ENCODE measurements around the gene SETD1B.

DNA sequence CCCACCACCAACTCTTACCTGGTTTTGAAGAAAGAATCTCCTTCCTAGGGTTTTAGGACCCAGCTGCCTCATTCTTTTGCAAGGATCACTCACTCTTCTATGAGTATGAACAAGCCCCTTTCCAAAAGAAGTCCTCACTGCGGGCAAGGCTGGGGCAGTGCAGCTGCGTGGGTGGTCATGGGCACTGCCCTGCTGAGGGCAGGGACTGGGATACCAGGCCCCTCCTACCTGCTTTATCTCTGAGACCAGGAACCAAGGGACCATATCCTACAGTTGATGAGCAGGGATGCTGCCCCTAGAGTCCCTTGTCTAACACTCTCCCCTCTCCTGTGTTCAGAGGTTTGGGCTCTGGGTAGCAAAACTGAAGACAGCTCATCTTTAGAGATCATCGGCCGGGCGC lies 34.3 kb downstream of the SETD1B start:
- TF ChIP-seq TCF4 (CRISPR knock-in tag; IDR thresholded peaks at IDR 0.05; ENCODE audit: borderline replicate concordance) (no peak), ZNF8 (CRISPR knock-in tag; IDR thresholded peaks at IDR 0.05) (no peak), ARNTL (CRISPR knock-in tag; IDR thresholded peaks at IDR 0.05; ENCODE audit: borderline replicate concordance, low read depth) (no peak), SNAI2 (CRISPR knock-in tag; IDR thresholded peaks at IDR 0.05) (no peak), BACH2 (CRISPR knock-in tag; IDR thresholded peaks at IDR 0.05; ENCODE audit: borderline replicate concordance) (no peak), ZNF565 (CRISPR knock-in tag; conservative IDR thresholded peaks at IDR 0.05; ENCODE audit: low read depth) (no peak), GLIS3 (CRISPR knock-in tag; IDR thresholded peaks at IDR 0.05) (no peak), ISL1 (CRISPR knock-in tag; IDR thresholded peaks at IDR 0.05) (no peak), ZNF70 (CRISPR knock-in tag; IDR thresholded peaks at IDR 0.05) (no peak), TOX (CRISPR knock-in tag; IDR thresholded peaks at IDR 0.05; ENCODE audit: borderline replicate concordance) (no peak)
- TF ChIP-seq, protein P1, sequence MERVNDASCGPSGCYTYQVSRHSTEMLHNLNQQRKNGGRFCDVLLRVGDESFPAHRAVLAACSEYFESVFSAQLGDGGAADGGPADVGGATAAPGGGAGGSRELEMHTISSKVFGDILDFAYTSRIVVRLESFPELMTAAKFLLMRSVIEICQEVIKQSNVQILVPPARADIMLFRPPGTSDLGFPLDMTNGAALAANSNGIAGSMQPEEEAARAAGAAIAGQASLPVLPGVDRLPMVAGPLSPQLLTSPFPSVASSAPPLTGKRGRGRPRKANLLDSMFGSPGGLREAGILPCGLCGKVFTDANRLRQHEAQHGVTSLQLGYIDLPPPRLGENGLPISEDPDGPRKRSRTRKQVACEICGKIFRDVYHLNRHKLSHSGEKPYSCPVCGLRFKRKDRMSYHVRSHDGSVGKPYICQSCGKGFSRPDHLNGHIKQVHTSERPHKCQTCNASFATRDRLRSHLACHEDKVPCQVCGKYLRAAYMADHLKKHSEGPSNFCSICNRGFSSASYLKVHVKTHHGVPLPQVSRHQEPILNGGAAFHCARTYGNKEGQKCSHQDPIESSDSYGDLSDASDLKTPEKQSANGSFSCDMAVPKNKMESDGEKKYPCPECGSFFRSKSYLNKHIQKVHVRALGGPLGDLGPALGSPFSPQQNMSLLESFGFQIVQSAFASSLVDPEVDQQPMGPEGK (CRISPR knock-in tag; IDR thresholded peaks at IDR 0.05; ENCODE audit: borderline replicate concordance), result no peak
